Smooth muscle cell of the pulmonary artery (primary cell): ENCODE measurements around the gene PIGV. TPM values are rescaled to one million over a fixed set of nuclear protein-coding genes. Genes with fewer than 3 reads are reported as not detected.

Source experiments
- total RNA-seq: library from RNA; depleted of rRNA; stranded (reverse); fragments of >200 nt; gene quantifications from 2 replicates; pipeline ENCODE4 v1.2.3, GENCODE V29; 2014

PIGV gene
- total RNA-seq: 14.5 and 22.2 TPM in 2 replicates

GRCh38 chr1:26787706-26788514 is at the start of gene PIGV:
PIGV (plus strand) TSS chr1:26787950; CDS start chr1:26790816, 2,866 bp downstream.

GRCh38 chr1:26826261-26827105 is 38.7 kb downstream of the PIGV start, which contains the start of gene ZDHHC18:
ZDHHC18 (plus strand) TSS chr1:26826688; CDS start chr1:26826805, 117 bp downstream.

Other genes starting within 250 kb of the PIGV start
- 29.0 and 31.2 TPM in 2 replicates for gene ARID1A, start 91.9 kb upstream of the PIGV start, total RNA-seq
- gene ZDHHC18, start 38.7 kb downstream of the PIGV start, total RNA-seq: 7.9 and 13.1 TPM in 2 replicates
- gene SFN, start 75.2 kb downstream of the PIGV start, total RNA-seq: 0.20 and 1.2 TPM in 2 replicates
- gene GPN2, start 102.3 kb downstream of the PIGV start, total RNA-seq: 14.3 and 15.6 TPM in 2 replicates
- 7.6 and 8.5 TPM in 2 replicates for gene GPATCH3, start 112.5 kb downstream of the PIGV start, total RNA-seq
- gene NR0B2, start 126.0 kb downstream of the PIGV start, total RNA-seq: not detected in 2 replicates
- gene NUDC, start 133.8 kb downstream of the PIGV start, total RNA-seq: 19.7 and 23.6 TPM in 2 replicates
- not detected in 2 replicates for gene KDF1, start 172.5 kb downstream of the PIGV start, total RNA-seq
- 13.0 and 15.4 TPM in 2 replicates for gene TRNP1, start 205.7 kb downstream of the PIGV start, total RNA-seq
- gene TENT5B, start 224.9 kb downstream of the PIGV start, total RNA-seq: 1.5 and 5.6 TPM in 2 replicates